Neural crest cell (in vitro differentiated cells): ENCODE results near the gene ZKSCAN4. TPM values are rescaled to one million over a fixed set of nuclear protein-coding genes. Genes with fewer than 3 reads are reported as not detected.

ENCODE experiments used
- DNase-seq: peaks from one replicate; pipeline ENCODE4 v3.0.0; 2021; ENCODE audit warnings: low read depth, mixed read lengths, low spot score
- H3K27ac Mint-ChIP-seq: one replicate; pipeline ENCODE4 v1.8.0; 2021; ENCODE audit warnings: mild to moderate bottlenecking, mixed read lengths; ENCODE audit not compliant: unreplicated experiment
- H3K27me3 Mint-ChIP-seq: 2 replicates; pipeline ENCODE4 v1.8.0; 2021; ENCODE audit warnings: low read depth, mild to moderate bottlenecking, mixed read lengths
- H3K36me3 Mint-ChIP-seq: 2 replicates; pipeline ENCODE4 v1.8.0; 2021; ENCODE audit warnings: low read depth, mild to moderate bottlenecking, mixed read lengths
- H3K4me1 Mint-ChIP-seq: 2 replicates; pipeline ENCODE4 v1.8.0; 2021; ENCODE audit warnings: mixed read lengths
- H3K4me3 Mint-ChIP-seq: one replicate; pipeline ENCODE4 v1.8.0; 2021; ENCODE audit warnings: mild to moderate bottlenecking, mixed read lengths
- H3K9me3 Mint-ChIP-seq: 2 replicates; pipeline ENCODE4 v1.8.0; 2021; ENCODE audit warnings: mixed read lengths
- total RNA-seq: library from RNA; stranded (reverse); gene quantifications from 2 replicates; pipeline ENCODE4 v1.2.1, GENCODE V29; 2021
- TF ChIP-seq, protein P1 (sequence below): fragments of 200-600 bp; sonication (generic); conservative IDR thresholded peaks from 2 replicates; pipeline ENCODE4 v1.5.0; 2021; ENCODE audit warnings: antibody characterized with exemption, mild to moderate bottlenecking

ZKSCAN4 gene
- total RNA-seq, 1 donor from 2014 or later: 7.9 TPM

GRCh38 chr6:28248916-28249315, 3.2 kb downstream of the ZKSCAN4 start:
- H3K4me3 Mint-ChIP-seq: no peak overlapping the region
- no peak overlapping the region for H3K27ac Mint-ChIP-seq
- TF ChIP-seq, protein P1, sequence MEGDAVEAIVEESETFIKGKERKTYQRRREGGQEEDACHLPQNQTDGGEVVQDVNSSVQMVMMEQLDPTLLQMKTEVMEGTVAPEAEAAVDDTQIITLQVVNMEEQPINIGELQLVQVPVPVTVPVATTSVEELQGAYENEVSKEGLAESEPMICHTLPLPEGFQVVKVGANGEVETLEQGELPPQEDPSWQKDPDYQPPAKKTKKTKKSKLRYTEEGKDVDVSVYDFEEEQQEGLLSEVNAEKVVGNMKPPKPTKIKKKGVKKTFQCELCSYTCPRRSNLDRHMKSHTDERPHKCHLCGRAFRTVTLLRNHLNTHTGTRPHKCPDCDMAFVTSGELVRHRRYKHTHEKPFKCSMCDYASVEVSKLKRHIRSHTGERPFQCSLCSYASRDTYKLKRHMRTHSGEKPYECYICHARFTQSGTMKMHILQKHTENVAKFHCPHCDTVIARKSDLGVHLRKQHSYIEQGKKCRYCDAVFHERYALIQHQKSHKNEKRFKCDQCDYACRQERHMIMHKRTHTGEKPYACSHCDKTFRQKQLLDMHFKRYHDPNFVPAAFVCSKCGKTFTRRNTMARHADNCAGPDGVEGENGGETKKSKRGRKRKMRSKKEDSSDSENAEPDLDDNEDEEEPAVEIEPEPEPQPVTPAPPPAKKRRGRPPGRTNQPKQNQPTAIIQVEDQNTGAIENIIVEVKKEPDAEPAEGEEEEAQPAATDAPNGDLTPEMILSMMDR: no peak
- peaks cover 13% of the 10 kb centered on the region for H3K36me3 Mint-ChIP-seq
- H3K27me3 Mint-ChIP-seq: no peaks in the 10 kb centered on the region
- H3K9me3 Mint-ChIP-seq: no peaks in the 10 kb centered on the region
- no peak for DNase-seq
- peaks cover 24% of the 10 kb centered on the region for H3K4me1 Mint-ChIP-seq

- Mint-ChIP-seq H3K27ac (no peak overlapping the region), H3K27me3 (no peaks in the 10 kb centered on the region), H3K9me3 (no peaks in the 10 kb centered on the region), H3K4me3 (peak overlapping the region; percentile 41), H3K36me3 (peaks cover 10% of the 10 kb centered on the region), H3K4me1 (peaks cover 3% of the 10 kb centered on the region)
- DNase-seq: no peak
- TF ChIP-seq, protein P1: no peak
These were observed 6.7 kb downstream of the ZKSCAN4 start for GRCh38 chr6:28245206-28245941.

DNA sequence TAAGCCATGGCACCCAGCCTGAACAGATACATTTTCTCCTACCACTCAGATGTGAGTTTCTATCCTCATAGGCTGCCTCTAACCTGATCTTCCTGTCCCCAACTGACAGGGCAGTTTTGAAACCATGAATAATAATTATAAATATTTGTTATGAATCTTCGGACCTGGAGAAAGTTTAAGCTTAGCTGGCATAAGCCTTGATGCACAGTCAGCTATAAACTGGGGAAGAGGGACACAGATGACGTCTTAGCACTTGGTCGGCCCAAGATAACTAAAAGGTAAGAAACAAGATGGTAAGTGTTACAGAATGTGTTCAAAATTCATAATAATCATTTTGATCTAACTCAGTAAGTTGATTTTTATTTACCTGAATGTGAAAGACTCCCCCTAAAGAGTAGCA, 8.1 kb downstream of the ZKSCAN4 start:
- Mint-ChIP-seq H3K4me3 (no peak overlapping the region), H3K4me1 (no peaks in the 10 kb centered on the region), H3K36me3 (peaks cover 10% of the 10 kb centered on the region), H3K27me3 (no peaks in the 10 kb centered on the region), H3K9me3 (no peaks in the 10 kb centered on the region), H3K27ac (no peak overlapping the region)
- TF ChIP-seq, protein P1: no peak
- no peak for DNase-seq

- no peak for DNase-seq
- no peak overlapping the region for H3K4me3 Mint-ChIP-seq
- H3K4me1 Mint-ChIP-seq: no peaks in the 10 kb centered on the region
- TF ChIP-seq, protein P1: no peak
- H3K27me3 Mint-ChIP-seq: no peaks in the 10 kb centered on the region
- H3K36me3 Mint-ChIP-seq: peaks cover 16% of the 10 kb centered on the region
- H3K27ac Mint-ChIP-seq: no peak overlapping the region
- no peaks in the 10 kb centered on the region for H3K9me3 Mint-ChIP-seq
These were observed 11.6 kb downstream of the ZKSCAN4 start for GRCh38 chr6:28240471-28240870.

DNA sequence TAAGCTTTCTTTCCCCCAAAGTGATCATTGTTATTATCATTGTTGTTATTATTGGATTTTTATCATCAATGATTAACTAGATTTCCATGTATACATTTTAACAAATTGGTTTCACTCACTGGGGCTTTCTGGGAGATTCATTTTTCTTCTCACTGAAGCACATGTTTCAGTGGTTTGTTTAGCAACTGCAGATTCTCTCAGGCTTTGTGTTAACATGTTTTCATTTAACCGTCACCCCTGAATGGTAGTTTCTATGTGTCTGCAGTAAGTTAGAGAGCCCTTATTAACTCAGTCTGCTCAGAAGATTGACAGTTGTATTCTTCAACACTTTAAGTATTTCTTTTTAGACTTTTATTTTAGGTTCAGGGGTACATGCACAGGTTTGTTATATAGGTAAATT, 12.4 kb downstream of the ZKSCAN4 start:
- H3K4me3 Mint-ChIP-seq: no peak overlapping the region
- no peaks in the 10 kb centered on the region for H3K27me3 Mint-ChIP-seq
- H3K9me3 Mint-ChIP-seq: no peaks in the 10 kb centered on the region
- TF ChIP-seq, protein P1: no peak
- no peak for DNase-seq
- no peaks in the 10 kb centered on the region for H3K4me1 Mint-ChIP-seq
- H3K36me3 Mint-ChIP-seq: peaks cover 19% of the 10 kb centered on the region
- no peak overlapping the region for H3K27ac Mint-ChIP-seq
